Ascending aorta (tissue), 2 donors: ENCODE measurements around the gene NPAS1. TPM values are rescaled to one million over a fixed set of nuclear protein-coding genes. Genes with fewer than 3 reads are reported as not detected.
"Not testable (repeated sequence)": the region's sequence is repeated elsewhere in the genome, so short reads cannot be mapped to it uniquely, and the experiment has no call there.

Experiments used
- DNase-seq, 2 donors: peaks; one replicate each; pipeline ENCODE4 v3.0.0-alpha.2; 2019; ENCODE audit warnings: low spot score in 2 of 2
- H3K27ac ChIP-seq, 2 donors: fragments of 200-600 bp; sonication (generic); one replicate each; pipeline ENCODE4 v1.5.1; 2016 to 2017; ENCODE audit warnings: mild to moderate bottlenecking in 1 of 2
- H3K27me3 ChIP-seq: fragments of 200-600 bp; sonication (generic); one replicate; pipeline ENCODE4 v1.5.1; 2017
- H3K36me3 ChIP-seq, 2 donors: fragments of 200-600 bp; sonication (generic); one replicate each; pipeline ENCODE4 v1.5.1; 2016
- H3K4me1 ChIP-seq, 2 donors: fragments of 200-600 bp; sonication (generic); one replicate each; pipeline ENCODE4 v1.5.1; 2016 to 2017; ENCODE audit warnings: mild to moderate bottlenecking in 1 of 2
- H3K4me3 ChIP-seq, 2 donors: fragments of 200-600 bp; sonication (generic); one replicate each; pipeline ENCODE4 v1.5.1; 2016 to 2017; ENCODE audit warnings: mild to moderate bottlenecking in 1 of 2
- H3K9me3 ChIP-seq, 2 donors: fragments of 200-600 bp; sonication (generic); one replicate each; pipeline ENCODE4 v1.5.1; 2016
- intact Hi-C: fragments of 100-400 bp; cut with DNase I; formaldehyde crosslinking; loops from one replicate; pipeline ENCODE4 v1.15.1; 2023
- total RNA-seq: library from RNA; depleted of rRNA; stranded (reverse); fragments of >200 nt; gene quantifications from one replicate; pipeline ENCODE4 v1.1.0, GENCODE V29; 2016
- TF ChIP-seq, protein P1 (sequence below), 3 experiments: fragments of 200-600 bp in 2 of 3; fragments of 450-650 bp in 1 of 3; sonication (generic) in 2 of 3; IDR thresholded peaks; one replicate each; pipeline ENCODE4 v1.5.1; 2016 to 2019; ENCODE audit warnings: antibody characterized with exemption in 3 of 3, mild to moderate bottlenecking in 1 of 3, moderate library complexity in 1 of 3

The NPAS1 gene
- total RNA-seq, 1 donor from 2014 or later: not detected

DNA sequence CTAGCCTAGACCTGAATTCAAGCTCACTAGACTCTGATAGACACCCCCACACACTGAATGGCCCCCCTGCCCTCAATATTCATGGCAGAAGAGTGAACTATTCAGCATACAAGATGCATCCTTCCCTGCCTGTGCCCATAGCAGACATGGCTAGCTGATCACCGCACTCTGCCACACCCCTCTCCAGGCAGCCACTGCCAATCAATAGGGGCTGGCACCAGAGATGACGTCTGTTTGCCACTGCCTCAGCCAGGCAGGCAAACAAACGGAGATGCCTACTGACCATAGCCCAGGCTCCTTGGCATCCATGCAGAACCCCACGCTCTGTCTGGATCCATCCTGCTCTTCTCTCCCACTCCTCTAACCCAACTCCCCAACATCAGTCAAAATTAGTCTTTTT is 13.8 kb upstream of the NPAS1 start:
- Histone ChIP-seq H3K4me1 (peaks cover 2 to 3% of the 10 kb centered on the region in 2 donors), H3K27me3 (no peaks in the 10 kb centered on the region), H3K9me3 (no peaks in the 10 kb centered on the region), H3K4me3 (no peak overlapping the region), H3K36me3 (peaks cover 6 to 9% of the 10 kb centered on the region in 2 donors), H3K27ac (no peak overlapping the region)
- TF ChIP-seq, protein P1, sequence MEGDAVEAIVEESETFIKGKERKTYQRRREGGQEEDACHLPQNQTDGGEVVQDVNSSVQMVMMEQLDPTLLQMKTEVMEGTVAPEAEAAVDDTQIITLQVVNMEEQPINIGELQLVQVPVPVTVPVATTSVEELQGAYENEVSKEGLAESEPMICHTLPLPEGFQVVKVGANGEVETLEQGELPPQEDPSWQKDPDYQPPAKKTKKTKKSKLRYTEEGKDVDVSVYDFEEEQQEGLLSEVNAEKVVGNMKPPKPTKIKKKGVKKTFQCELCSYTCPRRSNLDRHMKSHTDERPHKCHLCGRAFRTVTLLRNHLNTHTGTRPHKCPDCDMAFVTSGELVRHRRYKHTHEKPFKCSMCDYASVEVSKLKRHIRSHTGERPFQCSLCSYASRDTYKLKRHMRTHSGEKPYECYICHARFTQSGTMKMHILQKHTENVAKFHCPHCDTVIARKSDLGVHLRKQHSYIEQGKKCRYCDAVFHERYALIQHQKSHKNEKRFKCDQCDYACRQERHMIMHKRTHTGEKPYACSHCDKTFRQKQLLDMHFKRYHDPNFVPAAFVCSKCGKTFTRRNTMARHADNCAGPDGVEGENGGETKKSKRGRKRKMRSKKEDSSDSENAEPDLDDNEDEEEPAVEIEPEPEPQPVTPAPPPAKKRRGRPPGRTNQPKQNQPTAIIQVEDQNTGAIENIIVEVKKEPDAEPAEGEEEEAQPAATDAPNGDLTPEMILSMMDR (IDR thresholded peaks at IDR 0.05): no peak
- no peak for DNase-seq
- intact Hi-C loops: no loop called here

DNA sequence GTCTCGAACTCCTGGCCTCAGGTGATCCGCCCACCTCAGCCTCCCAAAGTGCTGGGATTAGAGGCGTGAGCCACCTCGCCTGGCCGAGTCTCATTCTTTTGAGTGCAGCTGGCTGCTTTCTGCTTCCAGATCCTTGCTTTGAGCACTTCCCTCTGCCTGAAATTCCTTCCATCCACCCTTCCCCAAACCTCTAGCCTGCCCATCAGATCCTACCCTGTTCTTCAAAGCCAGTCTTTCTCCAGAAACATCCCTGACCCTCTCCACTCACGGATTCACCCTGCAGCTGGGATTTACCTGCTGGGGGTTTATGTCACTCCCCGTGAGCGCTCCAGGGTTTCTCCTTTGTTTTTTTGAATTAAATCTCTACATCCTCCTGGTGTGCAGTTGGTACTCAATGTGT is 13.1 kb upstream of the NPAS1 start:
- Histone ChIP-seq H3K27me3 (no peaks in the 10 kb centered on the region), H3K4me3 (no peak overlapping the region), H3K4me1 (peaks cover 2 to 3% of the 10 kb centered on the region in 2 donors), H3K9me3 (no peaks in the 10 kb centered on the region), H3K27ac (no peak overlapping the region), H3K36me3 (peaks cover 0 to 2% of the 10 kb centered on the region in 2 donors)
- TF ChIP-seq, protein P1 (IDR thresholded peaks at IDR 0.05): no peak
- intact Hi-C loops: no loop called here
- no peak for DNase-seq

DNA sequence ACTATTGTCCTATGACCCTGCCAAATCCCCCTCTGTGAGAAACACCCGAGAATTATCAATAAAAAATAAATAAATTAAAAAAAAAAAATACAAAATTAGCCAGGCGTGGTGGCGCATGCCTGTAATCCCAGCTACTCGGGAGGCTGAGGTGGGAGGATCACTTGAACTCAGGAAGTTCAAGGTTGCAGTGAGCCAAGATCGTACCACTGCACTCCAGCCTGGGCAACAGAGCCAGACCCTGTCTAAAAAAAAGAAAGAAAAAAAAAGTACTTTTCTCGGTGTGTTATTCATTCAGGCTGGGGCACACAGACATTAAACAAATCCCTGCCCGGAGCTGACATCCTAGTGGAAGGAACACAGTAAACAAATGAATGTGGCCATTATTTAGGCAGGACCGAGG is 9.1 kb upstream of the NPAS1 start:
- H3K27ac ChIP-seq, H3K36me3 ChIP-seq, DNase-seq, H3K4me1 ChIP-seq, H3K9me3 ChIP-seq, H3K4me3 ChIP-seq, H3K27me3 ChIP-seq: not testable (repeated sequence)
- intact Hi-C loops: loop anchor here (10.0 kb wide), 1 partner anchor 64 kb away; no protein-coding TSS in a partner anchor

GRCh38 chr19:47012617-47013016 is 7.0 kb upstream of the NPAS1 start:
- intact Hi-C loops: loop anchor here (10.0 kb wide), 1 partner anchor 62 kb away; no protein-coding TSS in a partner anchor
- Histone ChIP-seq H3K4me3 (no peak overlapping the region), H3K27me3 (no peaks in the 10 kb centered on the region), H3K4me1 (peaks cover 0 to 3% of the 10 kb centered on the region in 2 donors), H3K9me3 (no peaks in the 10 kb centered on the region), H3K36me3 (no peaks in the 10 kb centered on the region), H3K27ac (no peak overlapping the region)
- no peak for DNase-seq
- TF ChIP-seq, protein P1 (IDR thresholded peaks at IDR 0.05): no peak

DNA sequence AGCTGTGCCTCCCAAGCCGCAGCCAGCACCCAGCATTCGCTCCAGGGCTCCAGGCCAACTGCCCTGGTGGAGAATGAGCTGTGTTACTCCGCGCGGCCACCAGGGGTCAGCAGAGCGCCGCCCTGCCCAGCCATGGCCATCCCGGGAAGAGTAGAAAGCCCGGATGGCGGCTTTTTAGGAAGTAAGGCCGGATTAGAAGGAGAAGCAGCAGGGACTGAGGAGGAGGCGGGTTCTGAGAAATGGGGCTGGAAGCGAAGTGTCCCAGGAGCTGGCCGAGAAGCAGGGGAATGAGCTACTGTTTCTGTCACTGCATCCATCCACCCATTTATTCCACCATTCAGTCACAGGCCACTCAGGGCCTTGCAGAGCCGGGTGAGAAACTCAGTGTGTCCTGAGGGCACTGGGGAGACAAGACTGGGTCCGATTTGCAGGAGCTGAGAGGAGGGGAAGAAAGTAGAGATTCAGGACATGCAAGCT is 6.6 kb upstream of the NPAS1 start:
- Histone ChIP-seq H3K27ac (no peak overlapping the region), H3K9me3 (no peaks in the 10 kb centered on the region), H3K4me3 (no peak overlapping the region), H3K36me3 (no peaks in the 10 kb centered on the region), H3K4me1 (peaks cover 0 to 3% of the 10 kb centered on the region in 2 donors), H3K27me3 (no peaks in the 10 kb centered on the region)
- intact Hi-C loops: loop anchor here (10.0 kb wide), 1 partner anchor 62 kb away; no protein-coding TSS in a partner anchor
- TF ChIP-seq, protein P1 (IDR thresholded peaks at IDR 0.05): peak; percentile 96 to 100 (median 99)
- peak in 1 of 2 donors; percentile 84 for DNase-seq

GRCh38 chr19:47018923-47019322 is 714 bp upstream of the NPAS1 start:
- Histone ChIP-seq H3K27me3 (peaks cover 16% of the 10 kb centered on the region), H3K36me3 (no peaks in the 10 kb centered on the region), H3K4me1 (peaks cover 5 to 17% of the 10 kb centered on the region in 2 donors), H3K9me3 (no peaks in the 10 kb centered on the region), H3K27ac (no peak overlapping the region), H3K4me3 (no peak overlapping the region)
- intact Hi-C loops: loop anchor here (10.0 kb wide), 1 partner anchor 56 kb away; no protein-coding TSS in a partner anchor
- TF ChIP-seq, protein P1 (IDR thresholded peaks at IDR 0.05): no peak
- DNase-seq: no peak
